Fibroblast of mammary gland (primary cell): ENCODE results near the gene FARS2.

Experiments
- DNase-seq: peaks from one replicate; pipeline ENCODE4 v3.0.0-alpha.2; 2010; ENCODE audit warnings: low read depth
- H3K4me3 ChIP-seq: 2 replicates; pipeline ENCODE4 v1.5.1; 2011; ENCODE audit warnings: low read depth, mild to moderate bottlenecking, low read length, moderate library complexity; ENCODE audit not compliant: control insufficient read depth
- TF ChIP-seq, protein P1 (sequence below): conservative IDR thresholded peaks from 2 replicates; pipeline ENCODE4 v1.5.1; 2011; ENCODE audit warnings: low read depth, low read length, inconsistent platforms; ENCODE audit not compliant: control insufficient read depth, insufficient read depth

FARS2 gene

DNA sequence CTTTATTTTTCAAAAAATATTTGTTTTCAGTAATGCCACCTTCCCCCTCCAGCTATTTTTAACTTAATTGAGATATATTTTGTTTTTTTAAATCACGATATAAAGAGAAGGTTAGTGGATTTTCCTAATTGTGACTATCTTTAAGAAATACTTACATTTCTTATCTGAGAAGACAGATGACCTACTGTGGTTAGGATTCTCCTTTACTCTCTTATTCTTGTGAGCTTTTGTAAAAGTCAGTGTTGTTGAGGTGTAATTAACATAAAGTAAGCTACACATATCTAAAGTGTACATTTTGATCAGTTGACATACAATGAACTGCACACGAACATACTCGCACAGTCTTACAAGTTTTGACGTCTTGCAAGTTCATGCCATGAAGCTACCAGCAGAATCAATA, 144.7 kb downstream of the FARS2 start:
- no peak for DNase-seq
- H3K4me3 ChIP-seq = no peak overlapping the region
- TF ChIP-seq, protein P1, sequence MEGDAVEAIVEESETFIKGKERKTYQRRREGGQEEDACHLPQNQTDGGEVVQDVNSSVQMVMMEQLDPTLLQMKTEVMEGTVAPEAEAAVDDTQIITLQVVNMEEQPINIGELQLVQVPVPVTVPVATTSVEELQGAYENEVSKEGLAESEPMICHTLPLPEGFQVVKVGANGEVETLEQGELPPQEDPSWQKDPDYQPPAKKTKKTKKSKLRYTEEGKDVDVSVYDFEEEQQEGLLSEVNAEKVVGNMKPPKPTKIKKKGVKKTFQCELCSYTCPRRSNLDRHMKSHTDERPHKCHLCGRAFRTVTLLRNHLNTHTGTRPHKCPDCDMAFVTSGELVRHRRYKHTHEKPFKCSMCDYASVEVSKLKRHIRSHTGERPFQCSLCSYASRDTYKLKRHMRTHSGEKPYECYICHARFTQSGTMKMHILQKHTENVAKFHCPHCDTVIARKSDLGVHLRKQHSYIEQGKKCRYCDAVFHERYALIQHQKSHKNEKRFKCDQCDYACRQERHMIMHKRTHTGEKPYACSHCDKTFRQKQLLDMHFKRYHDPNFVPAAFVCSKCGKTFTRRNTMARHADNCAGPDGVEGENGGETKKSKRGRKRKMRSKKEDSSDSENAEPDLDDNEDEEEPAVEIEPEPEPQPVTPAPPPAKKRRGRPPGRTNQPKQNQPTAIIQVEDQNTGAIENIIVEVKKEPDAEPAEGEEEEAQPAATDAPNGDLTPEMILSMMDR = no peak

DNA sequence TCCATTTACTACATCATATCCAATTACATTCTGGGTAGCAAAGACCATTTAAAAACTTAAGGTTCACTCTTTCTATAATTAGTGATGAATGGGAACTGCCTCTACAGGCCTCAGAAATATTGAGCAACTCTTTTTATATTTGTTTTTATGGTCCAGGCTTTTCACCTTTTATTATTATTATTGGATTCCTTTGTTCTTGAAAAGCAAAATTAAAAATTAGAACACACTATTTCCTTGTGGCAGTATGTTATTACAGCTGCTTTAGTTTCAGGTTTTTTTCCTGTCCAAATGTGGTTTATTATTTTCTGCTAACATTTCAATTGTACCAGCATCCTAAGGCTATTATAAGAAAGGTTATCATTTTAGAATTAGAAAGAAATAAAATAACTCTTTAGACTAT, 150.1 kb downstream of the FARS2 start:
- DNase-seq = no peak
- TF ChIP-seq, protein P1 = no peak
- H3K4me3 ChIP-seq = no peak overlapping the region

DNA sequence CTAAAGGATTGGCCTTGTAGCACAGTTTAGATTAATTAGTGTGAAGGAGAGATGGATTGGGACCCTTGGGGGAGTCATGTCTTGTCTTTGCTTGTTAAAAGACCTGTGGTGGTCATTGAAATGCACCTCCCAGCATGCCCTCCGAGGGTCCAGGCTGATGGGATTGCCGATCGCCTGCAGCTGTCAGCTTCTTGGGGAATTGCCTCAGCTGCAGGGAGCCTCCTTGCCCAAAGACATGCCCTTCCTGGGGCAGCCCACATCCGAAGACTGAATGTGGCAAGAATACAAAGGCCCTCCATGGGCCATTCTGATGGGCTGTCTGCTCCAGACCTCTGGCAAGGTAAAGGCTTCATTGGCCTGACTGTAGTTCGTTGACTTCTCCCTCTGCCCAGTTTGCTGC, 150.7 kb downstream of the FARS2 start:
- no peak for DNase-seq
- no peak overlapping the region for H3K4me3 ChIP-seq
- TF ChIP-seq, protein P1 = no peak

DNA sequence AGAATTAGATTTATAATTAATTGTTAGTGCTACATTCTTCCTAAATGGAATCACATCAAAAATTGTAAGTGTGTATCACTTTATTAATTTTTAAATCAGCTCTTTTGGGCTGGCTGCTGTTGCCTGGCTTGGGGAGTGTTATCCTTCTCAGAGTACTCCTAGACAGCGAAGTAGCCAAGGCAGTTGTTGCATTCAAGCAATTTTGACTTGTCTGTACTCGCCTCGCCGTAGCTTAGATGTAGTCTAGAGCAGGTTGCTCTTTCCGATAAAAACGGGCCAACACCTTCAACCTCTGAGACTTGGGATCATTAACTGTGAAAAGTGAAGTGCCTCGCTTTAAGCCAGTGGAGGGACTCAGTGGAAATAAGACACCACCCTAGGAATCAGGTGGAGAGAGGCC, 151.3 kb downstream of the FARS2 start:
- TF ChIP-seq, protein P1 = no peak

DNA sequence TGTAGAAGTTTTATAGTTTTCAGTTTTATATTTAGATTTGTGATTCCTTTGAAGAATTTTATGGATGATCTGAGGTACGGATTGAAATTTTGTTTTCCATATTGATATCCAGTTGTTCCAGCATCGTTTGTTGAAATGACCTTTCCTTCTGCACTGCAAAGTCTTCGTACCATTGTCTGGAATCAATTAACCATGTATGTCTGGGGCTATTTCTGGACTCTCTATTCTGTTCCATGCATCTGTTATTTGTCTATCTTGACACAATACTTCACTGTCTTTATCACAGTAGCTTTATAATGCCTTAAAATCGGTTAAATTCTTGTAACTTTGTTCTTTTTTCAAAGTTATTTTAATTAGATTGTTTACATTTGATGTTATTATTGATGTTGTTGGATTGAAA, 154.9 kb downstream of the FARS2 start:
- H3K4me3 ChIP-seq = no peak overlapping the region
- TF ChIP-seq, protein P1 = no peak
- peak; percentile 5 for DNase-seq

More for the DNA sequence above, 151.3 kb downstream of the FARS2 start:
- DNase-seq = no peak
- no peak overlapping the region for H3K4me3 ChIP-seq

DNA sequence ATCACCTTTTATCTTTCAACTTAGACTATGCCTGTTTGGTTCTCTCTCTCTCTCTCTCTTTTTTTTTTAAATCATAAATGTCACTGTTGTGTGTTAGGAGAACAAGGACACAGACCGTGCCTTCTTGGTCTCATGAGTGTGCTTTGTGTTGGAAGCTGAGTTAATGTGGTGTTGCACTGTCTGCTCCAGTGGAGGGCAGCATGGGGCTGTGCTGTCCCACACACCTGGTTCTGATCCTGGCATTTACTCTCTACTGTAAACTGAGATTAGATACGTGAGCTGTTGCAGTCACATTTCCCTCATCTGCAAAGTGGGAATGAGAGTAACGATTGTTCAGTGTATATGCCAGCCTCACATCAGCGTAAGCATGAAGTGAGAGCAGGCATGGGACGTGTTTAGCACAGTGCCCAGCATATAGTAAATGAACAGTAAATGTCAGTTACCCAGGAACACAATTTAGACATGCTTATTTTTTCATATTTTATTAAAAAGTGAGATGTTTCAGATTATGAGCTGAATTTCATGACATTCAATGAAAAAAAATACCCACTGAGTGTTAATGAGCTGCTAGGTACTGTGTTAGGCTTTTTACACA, 161.1 kb downstream of the FARS2 start:
- no peak overlapping the region for H3K4me3 ChIP-seq
- DNase-seq = peak; percentile 56
- TF ChIP-seq, protein P1 = peak; percentile 73

DNA sequence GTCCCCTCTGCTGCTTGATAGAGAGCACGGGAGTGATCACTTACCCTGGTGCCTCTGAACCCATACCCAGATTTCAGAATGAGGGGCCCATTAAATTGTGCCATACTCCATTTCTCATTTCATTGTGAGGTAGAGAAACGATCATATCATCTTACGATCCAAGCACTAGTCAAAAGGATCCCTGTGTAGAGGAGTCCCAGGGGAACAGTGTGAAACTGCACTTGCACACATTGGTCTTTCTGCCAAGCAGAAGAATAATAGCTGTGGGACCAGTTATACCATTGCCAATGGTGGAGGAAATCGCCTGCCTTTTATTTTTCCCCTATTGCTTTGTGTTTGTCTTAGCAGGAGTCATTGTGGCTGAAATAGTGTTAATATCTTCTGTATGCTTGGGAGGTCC, 161.9 kb downstream of the FARS2 start:
- DNase-seq = no peak
- no peak overlapping the region for H3K4me3 ChIP-seq
- TF ChIP-seq, protein P1 = no peak
